ENCODE measurements around the gene OSBPL10. TPM values are rescaled to one million over a fixed set of nuclear protein-coding genes. Genes with fewer than 3 reads are reported as not detected.

Gene OSBPL10
- polyA plus RNA-seq, 1 donor from 2014 or later: 2.0 TPM

DNA sequence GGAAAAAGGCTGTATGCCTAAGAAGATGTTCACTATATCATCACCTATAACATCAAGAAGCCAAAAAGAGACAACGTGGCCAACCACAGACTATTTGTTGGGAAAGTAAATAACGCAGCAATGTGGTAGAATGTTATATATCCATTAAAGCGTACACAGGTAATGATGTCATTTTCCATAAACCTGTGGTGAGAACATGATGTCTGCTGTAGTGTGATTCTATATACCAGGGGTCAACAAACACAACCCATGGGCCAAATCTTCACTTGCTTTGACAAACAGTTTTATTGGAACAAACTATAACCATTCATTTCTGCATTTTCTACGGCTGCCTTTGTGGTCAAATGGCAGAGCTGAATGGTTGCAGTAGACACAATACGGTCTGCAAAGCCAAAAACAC lies 287.7 kb downstream of the OSBPL10 start:
- Histone ChIP-seq H2AFZ (ENCODE audit: low read depth, low read length) (no peak overlapping the region), H3K79me2 (replicated peaks; ENCODE audit: insufficient read depth, low read length) (no peaks in the 10 kb centered on the region), H3K4me3 (ENCODE audit: low read length) (no peak overlapping the region), H3K9me2 (ENCODE audit: insufficient read depth, low read length) (no peaks in the 10 kb centered on the region), H3K4me2 (ENCODE audit: low read length) (no peak overlapping the region), H3K27ac (ENCODE audit: low read length) (no peak overlapping the region), H3K9me3 (ENCODE audit: low read length) (no peaks in the 10 kb centered on the region), H4K20me1 (ENCODE audit: insufficient read depth) (no peaks in the 10 kb centered on the region), H3K27me3 (ENCODE audit: insufficient read depth, low read depth, low read length) (no peaks in the 10 kb centered on the region), H3F3A (ENCODE audit: insufficient read depth, low read length, poor library complexity, severe bottlenecking) (no peaks in the 10 kb centered on the region), H3K9ac (ENCODE audit: low read length) (no peak overlapping the region), H3K36me3 (ENCODE audit: insufficient read depth, low read length) (no peaks in the 10 kb centered on the region)
- TF ChIP-seq TAF1 (IDR thresholded peaks at IDR 0.05; ENCODE audit: low read depth) (no peak), RAD21 (conservative IDR thresholded peaks at IDR 0.05) (no peak), MXI1 (conservative IDR thresholded peaks at IDR 0.05; ENCODE audit: poor library complexity, severe bottlenecking) (no peak), EP300 (conservative IDR thresholded peaks at IDR 0.05; ENCODE audit: poor library complexity, severe bottlenecking) (no peak), POLR2AphosphoS5 (IDR thresholded peaks at IDR 0.05) (no peak), SMC3 (conservative IDR thresholded peaks at IDR 0.05; ENCODE audit: poor library complexity) (no peak), EZH2 (IDR thresholded peaks at IDR 0.05; ENCODE audit: borderline replicate concordance, insufficient read depth, low read length, poor library complexity, severe bottlenecking) (no peak)
- TF ChIP-seq, protein P1, sequence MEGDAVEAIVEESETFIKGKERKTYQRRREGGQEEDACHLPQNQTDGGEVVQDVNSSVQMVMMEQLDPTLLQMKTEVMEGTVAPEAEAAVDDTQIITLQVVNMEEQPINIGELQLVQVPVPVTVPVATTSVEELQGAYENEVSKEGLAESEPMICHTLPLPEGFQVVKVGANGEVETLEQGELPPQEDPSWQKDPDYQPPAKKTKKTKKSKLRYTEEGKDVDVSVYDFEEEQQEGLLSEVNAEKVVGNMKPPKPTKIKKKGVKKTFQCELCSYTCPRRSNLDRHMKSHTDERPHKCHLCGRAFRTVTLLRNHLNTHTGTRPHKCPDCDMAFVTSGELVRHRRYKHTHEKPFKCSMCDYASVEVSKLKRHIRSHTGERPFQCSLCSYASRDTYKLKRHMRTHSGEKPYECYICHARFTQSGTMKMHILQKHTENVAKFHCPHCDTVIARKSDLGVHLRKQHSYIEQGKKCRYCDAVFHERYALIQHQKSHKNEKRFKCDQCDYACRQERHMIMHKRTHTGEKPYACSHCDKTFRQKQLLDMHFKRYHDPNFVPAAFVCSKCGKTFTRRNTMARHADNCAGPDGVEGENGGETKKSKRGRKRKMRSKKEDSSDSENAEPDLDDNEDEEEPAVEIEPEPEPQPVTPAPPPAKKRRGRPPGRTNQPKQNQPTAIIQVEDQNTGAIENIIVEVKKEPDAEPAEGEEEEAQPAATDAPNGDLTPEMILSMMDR (IDR thresholded peaks at IDR 0.05; ENCODE audit: poor library complexity, severe bottlenecking): no peak
- TF ChIP-seq, protein P2, sequence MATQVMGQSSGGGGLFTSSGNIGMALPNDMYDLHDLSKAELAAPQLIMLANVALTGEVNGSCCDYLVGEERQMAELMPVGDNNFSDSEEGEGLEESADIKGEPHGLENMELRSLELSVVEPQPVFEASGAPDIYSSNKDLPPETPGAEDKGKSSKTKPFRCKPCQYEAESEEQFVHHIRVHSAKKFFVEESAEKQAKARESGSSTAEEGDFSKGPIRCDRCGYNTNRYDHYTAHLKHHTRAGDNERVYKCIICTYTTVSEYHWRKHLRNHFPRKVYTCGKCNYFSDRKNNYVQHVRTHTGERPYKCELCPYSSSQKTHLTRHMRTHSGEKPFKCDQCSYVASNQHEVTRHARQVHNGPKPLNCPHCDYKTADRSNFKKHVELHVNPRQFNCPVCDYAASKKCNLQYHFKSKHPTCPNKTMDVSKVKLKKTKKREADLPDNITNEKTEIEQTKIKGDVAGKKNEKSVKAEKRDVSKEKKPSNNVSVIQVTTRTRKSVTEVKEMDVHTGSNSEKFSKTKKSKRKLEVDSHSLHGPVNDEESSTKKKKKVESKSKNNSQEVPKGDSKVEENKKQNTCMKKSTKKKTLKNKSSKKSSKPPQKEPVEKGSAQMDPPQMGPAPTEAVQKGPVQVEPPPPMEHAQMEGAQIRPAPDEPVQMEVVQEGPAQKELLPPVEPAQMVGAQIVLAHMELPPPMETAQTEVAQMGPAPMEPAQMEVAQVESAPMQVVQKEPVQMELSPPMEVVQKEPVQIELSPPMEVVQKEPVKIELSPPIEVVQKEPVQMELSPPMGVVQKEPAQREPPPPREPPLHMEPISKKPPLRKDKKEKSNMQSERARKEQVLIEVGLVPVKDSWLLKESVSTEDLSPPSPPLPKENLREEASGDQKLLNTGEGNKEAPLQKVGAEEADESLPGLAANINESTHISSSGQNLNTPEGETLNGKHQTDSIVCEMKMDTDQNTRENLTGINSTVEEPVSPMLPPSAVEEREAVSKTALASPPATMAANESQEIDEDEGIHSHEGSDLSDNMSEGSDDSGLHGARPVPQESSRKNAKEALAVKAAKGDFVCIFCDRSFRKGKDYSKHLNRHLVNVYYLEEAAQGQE (IDR thresholded peaks at IDR 0.05; ENCODE audit: borderline replicate concordance): no peak

DNA sequence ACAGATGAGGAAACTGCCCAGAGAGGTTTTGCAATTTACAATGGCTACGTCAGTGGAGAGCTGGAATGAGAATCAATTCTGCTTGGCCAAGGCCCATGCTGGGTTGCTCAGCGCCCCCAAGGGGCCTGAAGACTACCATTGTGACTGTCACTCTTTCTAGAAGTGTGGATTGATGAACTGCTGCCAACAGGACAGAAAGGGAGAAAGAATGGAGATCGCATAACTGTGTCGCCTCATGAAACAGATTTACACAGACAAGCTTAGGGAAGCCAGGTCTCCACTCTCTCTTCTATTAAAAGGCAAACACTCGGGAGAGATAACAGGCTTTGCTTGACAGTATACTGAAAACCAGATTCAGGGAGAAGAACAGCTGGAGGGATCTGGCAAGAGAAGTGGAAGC lies 288.3 kb downstream of the OSBPL10 start:
- no peak overlapping the region for H3K27ac ChIP-seq (ENCODE audit: low read length)
- H3K9me2 ChIP-seq (ENCODE audit: insufficient read depth, low read length): no peaks in the 10 kb centered on the region
- no peaks in the 10 kb centered on the region for H3K27me3 ChIP-seq (ENCODE audit: insufficient read depth, low read depth, low read length)
- no peak overlapping the region for H3K4me3 ChIP-seq (ENCODE audit: low read length)
- no peaks in the 10 kb centered on the region for H3K9me3 ChIP-seq (ENCODE audit: low read length)
- H3K36me3 ChIP-seq (ENCODE audit: insufficient read depth, low read length): no peaks in the 10 kb centered on the region
- H3K79me2 ChIP-seq (replicated peaks; ENCODE audit: insufficient read depth, low read length): no peaks in the 10 kb centered on the region
- H2AFZ ChIP-seq (ENCODE audit: low read depth, low read length): no peak overlapping the region
- no peak overlapping the region for H3K9ac ChIP-seq (ENCODE audit: low read length)
- H4K20me1 ChIP-seq (ENCODE audit: insufficient read depth): no peaks in the 10 kb centered on the region
- H3K4me2 ChIP-seq (ENCODE audit: low read length): no peak overlapping the region
- no peaks in the 10 kb centered on the region for H3F3A ChIP-seq (ENCODE audit: insufficient read depth, low read length, poor library complexity, severe bottlenecking)
- TF ChIP-seq TAF1 (IDR thresholded peaks at IDR 0.05; ENCODE audit: low read depth) (no peak), EP300 (conservative IDR thresholded peaks at IDR 0.05; ENCODE audit: poor library complexity, severe bottlenecking) (no peak)
- TF ChIP-seq, protein P1 (IDR thresholded peaks at IDR 0.05; ENCODE audit: poor library complexity, severe bottlenecking): no peak

All from neural cell (in vitro differentiated cells).